Ureter (tissue), 1 donor: Measurements from ENCODE around the gene KRT73. TPM values are rescaled to one million over a fixed set of nuclear protein-coding genes. Genes with fewer than 3 reads are reported as not detected.

Source experiments
- DNase-seq: peaks from one replicate; pipeline ENCODE4 v3.0.0-alpha.2; 2020; ENCODE audit warnings: low spot score
- total RNA-seq: library from RNA; stranded (reverse); gene quantifications from one replicate; pipeline ENCODE4 v1.2.4, GENCODE V29; 2023
- donor health status: DM: yes; HTN: yes; CAD: no.

Gene KRT73
- total RNA-seq, 1 donor from 2014 or later = not detected

- peak; percentile 6 for DNase-seq
Measured at GRCh38 chr12:52622349-52622748, 4.0 kb upstream of the KRT73 start.

DNA sequence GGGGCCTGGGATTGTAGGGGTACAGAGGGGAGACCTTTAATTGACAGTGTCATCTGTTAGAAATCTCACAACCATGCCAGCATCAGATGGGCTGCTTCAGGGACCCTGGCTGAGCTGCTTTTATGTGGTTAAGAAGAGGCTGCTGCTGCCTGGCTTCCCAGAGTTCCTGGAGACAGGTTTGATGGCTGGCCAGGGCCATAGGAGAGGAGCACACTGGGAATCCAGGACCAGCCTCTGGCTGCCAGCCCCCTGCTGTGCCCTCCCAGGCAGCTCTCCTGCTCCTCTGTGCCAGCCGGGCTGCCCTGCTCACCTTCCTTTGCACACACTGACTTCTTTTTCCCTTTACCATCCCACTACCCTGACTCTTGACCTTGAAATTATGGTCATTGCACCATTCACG is 507 bp upstream of the KRT73 start:
- DNase-seq = no peak

GRCh38 chr12:52617403-52617785 is 965 bp downstream of the KRT73 start:
- DNase-seq = no peak

GRCh38 chr12:52616680-52617402 is 1.5 kb downstream of the KRT73 start:
- DNase-seq = no peak

DNA sequence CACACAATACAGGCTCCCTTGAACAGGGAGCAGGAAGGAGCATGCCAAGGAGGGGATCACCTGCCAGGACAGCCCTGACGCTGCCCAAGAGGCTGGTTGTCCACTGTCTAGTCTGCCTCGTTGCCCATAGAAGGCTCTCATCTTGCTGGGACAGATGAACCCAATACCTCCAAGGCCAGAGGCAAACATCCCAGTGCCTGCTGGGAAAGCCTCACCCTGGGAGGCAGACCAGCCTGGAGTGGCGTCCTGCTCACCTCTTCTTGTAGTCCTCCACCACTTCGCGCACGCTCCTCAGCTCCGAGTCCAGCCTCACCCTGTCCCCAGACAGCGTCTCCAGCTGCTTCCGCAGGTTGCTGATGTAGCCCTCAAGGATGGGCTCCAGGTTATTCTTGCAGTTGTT is 2.4 kb downstream of the KRT73 start:
- no peak for DNase-seq

- no peak for DNase-seq
Measured at GRCh38 chr12:52615208-52615868, 3.0 kb downstream of the KRT73 start.

GRCh38 chr12:52614381-52615207 is 3.8 kb downstream of the KRT73 start:
- no peak for DNase-seq

- no peak for DNase-seq
Measured at GRCh38 chr12:52613384-52614030, 4.9 kb downstream of the KRT73 start.

GRCh38 chr12:52612431-52613383 is 5.7 kb downstream of the KRT73 start:
- DNase-seq = peak; percentile 13

- peak; percentile 23 for DNase-seq
Measured at GRCh38 chr12:52611080-52611468, 7.3 kb downstream of the KRT73 start.

GRCh38 chr12:52608826-52609630 is 9.3 kb downstream of the KRT73 start:
- DNase-seq = peak; percentile 23

DNA sequence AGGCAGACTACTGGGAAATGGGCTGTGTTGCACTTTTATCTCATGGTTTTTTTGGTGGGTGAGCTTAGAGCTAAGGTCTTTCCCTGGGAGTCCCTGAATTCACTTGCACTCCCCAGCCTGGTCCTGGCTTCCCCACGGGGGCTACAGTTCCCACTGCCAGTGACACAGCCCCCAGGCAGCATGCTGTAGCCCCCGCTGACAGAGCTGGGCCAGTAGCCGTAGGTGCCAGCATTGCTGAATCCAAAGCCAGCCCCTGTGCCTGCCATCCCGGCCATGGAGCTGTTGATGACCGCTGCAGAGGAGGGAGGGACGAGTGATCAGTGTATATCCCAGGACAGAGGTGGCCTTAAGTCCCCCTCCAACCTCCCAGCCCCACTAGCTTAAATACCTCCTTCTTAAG is 10.2 kb downstream of the KRT73 start:
- DNase-seq = peak; percentile 14

DNA sequence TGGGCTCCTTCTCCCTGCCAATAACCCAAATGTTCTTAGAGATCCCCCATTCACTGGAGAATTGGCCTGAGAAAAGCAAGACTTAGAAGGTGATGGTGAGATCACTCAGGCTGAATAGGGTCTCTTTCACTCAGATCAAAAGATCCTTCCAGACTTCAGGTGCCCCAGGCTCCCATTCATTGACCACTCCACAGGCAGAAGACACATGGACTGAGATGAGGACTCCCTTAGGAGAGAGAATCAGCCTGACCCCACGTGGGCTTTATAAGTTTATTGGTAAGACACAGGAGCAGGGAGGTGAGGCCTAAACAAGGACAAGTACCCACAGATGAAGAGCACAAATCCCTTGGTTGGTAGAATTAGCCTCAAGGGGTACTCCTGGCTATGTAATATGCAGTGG is 11.0 kb downstream of the KRT73 start:
- no peak for DNase-seq

DNA sequence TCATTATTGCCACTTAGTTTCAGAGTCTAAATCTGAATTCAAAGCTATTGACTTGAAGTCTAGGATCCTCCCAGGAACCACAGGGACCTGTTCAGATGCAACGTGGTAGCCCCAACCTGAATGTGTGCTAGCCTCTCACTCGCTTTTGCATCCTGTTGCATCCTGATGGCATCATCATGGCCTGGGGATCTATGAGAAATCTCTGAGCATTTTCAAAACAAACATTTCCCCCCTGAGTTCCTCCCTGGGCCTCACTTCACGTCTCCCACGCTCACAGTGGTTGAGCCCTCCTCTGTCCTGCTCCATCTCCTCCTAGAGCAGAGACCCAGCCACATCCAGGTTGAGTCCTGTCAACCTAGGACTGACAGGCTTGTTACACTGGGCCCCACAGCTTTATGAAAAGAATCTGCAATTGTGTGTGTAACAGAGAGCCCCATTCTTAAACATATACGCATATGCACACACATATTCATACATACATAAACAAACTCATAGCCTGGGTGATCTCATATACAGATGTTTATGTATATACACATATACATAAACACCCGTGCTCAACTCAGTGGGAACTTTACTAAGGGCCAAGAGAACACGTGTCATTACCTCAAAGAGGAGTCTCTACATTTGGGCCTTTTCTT is 11.7 kb downstream of the KRT73 start:
- DNase-seq = peak; percentile 6

- no peak for DNase-seq
Measured at GRCh38 chr12:52606096-52606495, 12.3 kb downstream of the KRT73 start.

GRCh38 chr12:52605542-52605941 is 12.8 kb downstream of the KRT73 start:
- DNase-seq = no peak

DNA sequence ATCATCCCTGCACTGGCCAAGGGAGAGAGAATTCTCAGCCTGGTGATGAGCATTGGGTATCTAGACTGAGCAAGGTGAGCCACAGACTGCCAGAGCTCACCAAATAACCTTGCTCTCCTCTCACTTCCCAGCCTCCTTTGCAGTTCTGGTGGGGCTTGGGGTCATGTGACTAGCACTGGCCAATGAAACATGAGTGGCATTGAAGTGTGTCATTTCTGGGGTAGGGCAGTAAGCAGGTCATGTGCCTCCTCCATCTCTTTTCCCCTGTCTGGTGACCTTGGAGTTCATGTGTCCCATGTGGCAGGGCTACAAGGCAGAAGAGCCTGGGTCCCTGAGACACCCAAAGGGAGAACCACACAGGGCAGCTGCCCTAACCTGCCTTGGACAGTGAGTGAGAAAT is 13.5 kb downstream of the KRT73 start:
- DNase-seq = peak; percentile 10

DNA sequence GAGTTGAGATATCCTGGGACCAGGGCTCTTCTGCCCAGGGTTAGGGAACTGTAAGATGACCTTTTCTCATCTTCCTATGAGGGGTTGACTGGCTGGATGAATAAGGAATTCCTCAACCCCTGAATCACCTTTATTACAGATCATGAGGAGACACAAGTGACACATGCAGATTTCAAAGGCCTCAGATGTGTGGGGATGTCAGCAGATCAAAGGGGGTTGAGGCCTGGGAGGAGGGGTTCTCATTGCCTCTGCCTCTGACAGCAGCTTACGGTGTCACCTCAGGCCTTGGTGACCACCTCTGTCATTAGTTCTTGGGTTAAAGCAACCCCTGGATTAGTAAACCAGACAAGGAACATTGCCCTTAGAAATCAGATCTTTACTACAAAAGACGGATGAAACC is 15.0 kb downstream of the KRT73 start:
- DNase-seq = no peak

GRCh38 chr12:52602552-52602951 is 15.8 kb downstream of the KRT73 start:
- DNase-seq = peak; percentile 19

DNA sequence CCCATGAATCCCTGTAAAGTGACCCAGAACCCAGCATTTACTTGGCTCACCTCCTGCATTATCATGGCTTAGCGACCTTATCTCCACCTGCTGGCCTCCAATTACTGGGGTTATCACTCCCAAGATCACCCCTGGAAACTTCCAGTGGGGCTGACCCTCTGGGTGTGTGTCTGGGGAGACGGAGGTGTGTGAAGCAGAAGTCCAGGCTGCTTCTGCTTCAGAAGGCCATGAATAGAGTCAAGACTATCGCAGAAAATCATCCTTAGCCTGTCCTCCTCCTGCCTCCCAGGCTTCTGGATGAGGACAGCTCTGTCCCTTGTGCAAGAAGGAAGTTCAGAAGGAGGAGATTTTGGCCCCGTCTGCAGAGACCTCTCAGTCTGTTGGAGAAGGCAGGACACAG is 16.7 kb downstream of the KRT73 start:
- DNase-seq = peak; percentile 24
